DMS114 treated with DMSO at 0.1 percent for 48 hours (cell line): Measurements from ENCODE around the gene KCNK17.

Source experiments
- DNase-seq: peaks from one replicate; lab custom pipeline; 2025; ENCODE audit not compliant: unreplicated experiment; lab: John Stamatoyannopoulos, UW

KCNK17 gene

GRCh38 chr6:39314273-39314795, at the start of gene KCNK17:
TSS of gene KCNK17 (minus strand) at chr6:39314419. CDS start at chr6:39314320, 99 bp downstream.
- DNase-seq: no peak

- DNase-seq: no peak
Measured at GRCh38 chr6:39363280-39363679, 49.1 kb upstream of the KCNK17 start.

GRCh38 chr6:39362487-39362865, 48.3 kb upstream of the KCNK17 start:
- DNase-seq: peak; percentile 9

- DNase-seq: peak; percentile 63
Measured at GRCh38 chr6:39361657-39362486, 47.7 kb upstream of the KCNK17 start.

GRCh38 chr6:39360378-39360777, 46.2 kb upstream of the KCNK17 start:
- DNase-seq: no peak

- no peak for DNase-seq
Measured at GRCh38 chr6:39357998-39358686, 43.9 kb upstream of the KCNK17 start.

GRCh38 chr6:39353698-39354315, 39.6 kb upstream of the KCNK17 start:
- DNase-seq: no peak

GRCh38 chr6:39350723-39351505, 36.7 kb upstream of the KCNK17 start:
- no peak for DNase-seq

GRCh38 chr6:39348740-39349139, 34.5 kb upstream of the KCNK17 start:
- no peak for DNase-seq

- DNase-seq: peak; percentile 59
Measured at GRCh38 chr6:39347906-39348585, 33.8 kb upstream of the KCNK17 start.

- DNase-seq: no peak
Measured at GRCh38 chr6:39347206-39347605, 33.0 kb upstream of the KCNK17 start.

GRCh38 chr6:39344821-39345280, 30.6 kb upstream of the KCNK17 start:
- DNase-seq: no peak

GRCh38 chr6:39343396-39343870, 29.2 kb upstream of the KCNK17 start:
- DNase-seq: no peak

GRCh38 chr6:39342692-39343395, 28.6 kb upstream of the KCNK17 start:
- no peak for DNase-seq

GRCh38 chr6:39341937-39342336, 27.7 kb upstream of the KCNK17 start:
- DNase-seq: no peak

GRCh38 chr6:39341352-39341751, 27.1 kb upstream of the KCNK17 start:
- DNase-seq: no peak

GRCh38 chr6:39339868-39340550, 25.8 kb upstream of the KCNK17 start:
- DNase-seq: no peak

GRCh38 chr6:39339096-39339867, 25.1 kb upstream of the KCNK17 start:
- no peak for DNase-seq
